ENCODE measurements around the gene GUCY2D.
A peak's percentile ranks its signal among the peaks of the same experiment; 100 is the strongest.
"Not testable (repeated sequence)": the region's sequence is repeated elsewhere in the genome, so short reads cannot be mapped to it uniquely, and the experiment has no call there.

GUCY2D gene

DNA sequence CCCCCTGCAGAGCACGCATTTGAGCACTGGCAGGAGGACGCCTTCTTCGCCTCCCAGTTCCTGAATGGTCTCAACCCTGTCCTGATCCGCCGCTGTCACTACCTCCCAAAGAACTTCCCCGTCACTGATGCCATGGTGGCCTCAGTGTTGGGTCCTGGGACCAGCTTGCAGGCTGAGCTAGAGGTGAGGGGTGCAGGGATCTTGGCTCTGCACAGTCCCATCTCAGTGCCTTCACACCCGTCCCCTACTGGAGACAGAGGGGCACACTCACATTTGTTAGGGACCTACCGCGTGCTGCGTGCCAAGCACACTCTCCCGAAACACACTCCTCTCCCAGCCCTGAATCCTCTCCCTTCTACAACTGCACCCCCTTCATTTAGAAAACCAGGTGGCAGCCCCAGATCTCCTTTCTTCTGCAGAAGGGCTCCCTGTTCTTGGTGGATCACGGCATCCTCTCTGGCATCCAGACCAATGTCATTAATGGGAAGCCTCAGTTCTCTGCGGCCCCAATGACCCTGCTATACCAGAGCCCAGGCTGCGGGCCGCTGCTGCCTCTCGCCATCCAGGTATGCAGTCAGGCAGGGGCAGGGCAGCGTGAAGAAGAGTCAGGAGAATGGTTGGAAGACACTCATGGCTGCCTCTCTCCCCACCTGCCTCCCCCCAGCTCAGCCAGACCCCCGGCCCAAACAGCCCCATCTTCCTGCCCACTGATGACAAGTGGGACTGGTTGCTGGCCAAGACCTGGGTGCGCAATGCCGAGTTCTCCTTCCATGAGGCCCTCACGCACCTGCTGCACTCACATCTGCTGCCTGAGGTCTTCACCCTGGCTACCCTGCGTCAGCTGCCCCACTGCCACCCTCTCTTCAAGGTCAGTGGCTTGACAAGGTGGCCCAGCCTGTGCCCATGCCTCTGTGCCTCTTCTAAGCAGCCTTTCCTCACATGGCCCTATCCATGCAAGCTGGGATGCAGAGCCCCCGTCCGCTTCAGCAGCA, 42.7 kb downstream of the GUCY2D start:
- no peak for DNase-seq

DNA sequence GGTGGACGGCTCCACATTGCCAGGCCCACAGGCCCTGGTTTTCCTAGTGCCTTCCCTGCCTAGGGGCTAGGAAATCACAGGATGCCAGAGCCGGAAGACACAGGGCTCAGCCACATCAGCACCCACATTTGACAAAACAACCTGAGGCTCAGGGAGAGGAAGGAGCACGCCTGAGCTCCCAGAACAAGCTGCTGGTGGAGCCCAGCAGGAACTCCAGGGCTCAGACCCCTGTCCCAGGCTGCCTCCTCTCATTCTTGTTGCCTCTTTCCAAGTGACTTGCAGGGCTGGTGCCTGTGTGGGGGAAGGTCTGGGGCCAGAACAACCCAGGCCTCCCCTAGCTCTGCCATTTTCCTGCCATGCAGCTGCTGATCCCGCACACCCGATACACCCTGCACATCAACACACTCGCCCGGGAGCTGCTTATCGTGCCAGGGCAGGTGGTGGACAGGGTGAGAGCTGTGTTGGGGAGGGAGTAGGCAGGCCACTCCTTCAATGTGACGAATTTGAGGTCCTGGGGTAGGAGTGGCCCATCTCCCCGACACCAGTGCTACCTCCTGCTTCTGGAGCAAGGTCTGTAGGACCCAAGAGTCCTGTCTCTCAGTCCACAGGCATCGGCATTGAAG, 44.0 kb downstream of the GUCY2D start:
- DNase-seq = no peak

DNA sequence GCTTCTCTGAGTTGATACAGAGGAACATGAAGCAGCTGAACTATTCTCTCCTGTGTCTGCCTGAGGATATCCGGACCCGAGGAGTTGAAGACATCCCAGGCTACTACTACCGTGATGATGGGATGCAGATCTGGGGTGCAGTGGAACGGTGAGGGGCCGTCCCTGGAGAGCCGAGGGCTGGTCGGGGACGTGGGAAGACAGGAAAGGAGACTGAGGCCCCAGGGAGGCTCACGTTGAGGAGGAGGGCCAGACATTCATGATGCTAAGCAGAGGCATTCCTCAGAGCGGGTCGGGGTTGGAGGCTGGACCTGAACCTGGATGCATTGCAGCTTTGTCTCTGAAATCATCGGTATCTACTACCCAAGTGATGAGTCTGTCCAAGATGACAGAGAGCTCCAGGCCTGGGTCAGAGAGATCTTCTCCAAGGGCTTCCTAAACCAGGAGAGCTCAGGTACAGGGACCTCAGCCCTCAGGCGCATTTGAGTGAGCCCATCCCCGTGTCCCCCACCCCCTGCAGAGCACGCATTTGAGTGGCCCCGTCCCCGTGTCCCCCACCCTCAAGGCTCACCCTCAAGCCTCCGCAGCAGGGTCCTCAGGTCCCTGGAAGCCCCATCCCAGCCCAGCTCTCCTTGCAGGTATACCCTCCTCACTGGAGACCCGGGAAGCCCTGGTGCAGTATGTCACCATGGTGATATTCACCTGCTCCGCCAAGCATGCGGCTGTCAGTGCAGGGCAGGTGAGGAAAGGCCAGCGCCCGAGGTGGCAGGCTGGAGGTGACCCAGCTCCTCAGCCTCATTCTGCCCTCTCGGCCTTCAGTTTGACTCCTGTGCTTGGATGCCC, 44.7 kb downstream of the GUCY2D start:
- no peak for DNase-seq

DNA sequence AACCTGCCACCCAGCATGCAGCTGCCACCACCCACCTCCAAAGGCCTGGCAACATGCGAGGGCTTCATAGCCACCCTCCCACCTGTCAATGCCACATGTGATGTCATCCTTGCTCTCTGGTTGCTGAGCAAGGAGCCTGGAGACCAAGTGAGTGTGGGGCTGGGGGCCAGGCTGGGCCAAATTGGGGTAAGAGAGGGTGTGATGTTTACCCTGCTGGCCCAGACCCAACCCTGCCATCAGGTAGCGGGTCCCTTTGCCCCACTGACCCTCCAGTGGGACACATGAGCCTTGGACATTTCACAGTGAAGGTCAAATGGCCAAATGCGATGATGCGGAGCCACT, 45.3 kb downstream of the GUCY2D start:
- DNase-seq = no peak

DNA sequence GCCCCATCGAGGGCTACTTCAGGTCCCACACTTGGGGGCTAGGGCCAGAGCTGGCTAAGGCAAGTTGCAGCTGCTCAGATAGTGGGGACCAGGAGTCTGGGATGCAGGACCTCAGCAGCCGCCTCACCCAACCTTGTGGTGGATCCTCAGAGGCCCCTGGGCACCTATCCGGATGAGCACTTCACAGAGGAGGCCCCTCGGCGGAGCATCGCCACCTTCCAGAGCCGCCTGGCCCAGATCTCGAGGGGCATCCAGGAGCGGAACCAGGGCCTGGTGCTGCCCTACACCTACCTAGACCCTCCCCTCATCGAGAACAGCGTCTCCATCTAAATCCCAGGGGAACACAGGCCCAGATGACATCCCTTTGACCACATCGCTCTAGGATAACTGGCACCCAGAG, 45.8 kb downstream of the GUCY2D start:
- no peak for DNase-seq

DNA sequence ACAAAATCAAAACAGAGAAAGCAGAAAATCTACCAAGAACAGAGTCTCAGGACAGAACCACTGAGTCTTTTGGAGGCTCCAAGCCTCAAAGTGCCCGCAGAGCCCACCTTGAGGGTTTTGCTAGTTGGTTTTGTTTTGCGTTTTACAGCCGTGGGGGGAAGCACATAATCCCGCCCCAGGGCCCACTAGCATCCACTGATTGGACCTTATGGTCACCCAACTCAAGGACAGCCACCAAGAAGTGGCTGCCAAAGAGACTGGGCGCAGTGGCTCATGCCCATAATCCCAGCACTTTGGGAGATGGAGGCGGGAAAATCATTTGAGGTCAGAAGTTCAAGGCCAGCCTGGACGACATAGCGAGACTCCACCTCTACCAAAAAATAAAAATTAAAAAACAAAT, 46.3 kb downstream of the GUCY2D start:
- no peak for DNase-seq

DNA sequence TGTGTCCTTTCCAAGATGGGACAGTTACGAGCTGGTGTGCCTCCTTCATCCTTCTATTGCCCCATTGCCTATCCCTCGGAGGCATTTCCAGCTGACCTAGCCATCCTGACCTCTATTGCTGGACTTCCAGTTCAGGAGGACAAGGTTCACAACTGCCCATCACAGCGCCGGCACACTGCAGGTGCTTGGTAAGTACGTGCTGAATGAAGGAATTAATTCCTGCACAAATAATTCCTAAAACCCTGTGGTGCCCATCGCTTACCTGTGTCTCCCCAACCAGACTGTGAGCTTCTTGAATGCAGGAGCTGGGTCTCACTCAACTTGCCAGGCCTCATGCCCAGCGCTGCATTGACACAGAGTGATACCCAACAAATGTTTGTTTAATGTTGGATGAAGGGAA, 49.4 kb downstream of the GUCY2D start:
- DNase-seq = no peak

DNA sequence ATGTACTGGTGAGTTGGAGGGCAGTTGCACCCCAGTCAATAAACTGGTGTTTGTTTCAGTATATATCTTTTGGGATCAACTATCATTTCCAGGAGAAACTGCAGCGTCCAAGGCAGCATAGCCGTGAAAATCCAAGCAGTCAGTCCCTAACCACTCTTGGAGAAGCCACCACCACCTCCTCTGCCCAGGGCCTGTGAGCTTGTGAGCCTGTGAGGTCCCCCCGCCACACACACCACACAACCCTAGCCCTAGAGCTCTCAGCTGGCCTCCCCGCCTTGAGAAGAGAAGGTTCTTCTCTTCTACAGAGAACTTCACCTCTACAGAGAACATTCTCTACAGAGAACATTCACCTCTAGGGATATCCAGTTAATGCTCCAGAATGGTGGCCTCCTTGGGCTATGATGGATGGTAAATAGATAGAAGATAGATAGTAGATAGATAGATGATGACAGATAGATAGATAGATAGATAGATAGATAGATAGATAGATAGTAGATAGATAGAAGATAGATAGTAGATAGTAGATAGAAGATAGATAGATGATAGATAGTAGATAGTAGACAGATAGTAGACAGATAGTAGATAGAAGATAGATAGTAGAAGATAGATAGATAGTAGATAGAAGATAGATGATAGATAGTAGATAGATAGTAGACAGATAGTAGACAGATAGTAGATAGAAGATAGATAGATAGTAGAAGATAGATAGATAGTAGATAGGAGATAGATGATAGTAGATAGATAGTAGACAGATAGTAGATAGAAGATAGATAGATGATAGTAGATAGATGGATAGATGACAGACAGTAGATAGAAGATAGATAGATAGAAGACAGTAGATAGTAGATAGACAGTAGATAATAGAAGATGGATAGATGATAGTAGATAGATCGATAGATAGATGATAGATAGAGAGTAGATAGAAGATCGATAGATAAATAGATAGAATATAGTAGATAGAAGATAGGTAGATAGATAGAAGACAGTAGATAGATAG, 50.1 kb downstream of the GUCY2D start:
- DNase-seq = no peak

DNA sequence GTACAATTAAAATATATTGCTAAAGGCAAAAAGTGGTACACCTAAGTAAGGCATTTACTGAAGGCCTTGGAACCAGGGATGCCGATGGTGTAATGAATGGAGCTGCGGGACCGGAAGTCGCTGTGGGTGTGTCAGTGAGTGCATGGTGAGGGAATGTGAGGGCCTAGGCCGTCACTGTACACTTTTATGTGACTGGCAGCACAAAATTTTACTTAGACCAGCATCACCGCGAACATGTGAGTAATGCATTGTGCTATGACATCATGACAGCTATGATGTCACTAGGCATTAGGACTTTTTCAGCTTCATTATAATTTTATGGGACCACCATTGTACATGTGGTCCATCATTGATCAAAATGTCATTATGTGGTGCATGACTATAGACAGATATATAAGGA, 51.2 kb downstream of the GUCY2D start:
- no peak for DNase-seq

DNA sequence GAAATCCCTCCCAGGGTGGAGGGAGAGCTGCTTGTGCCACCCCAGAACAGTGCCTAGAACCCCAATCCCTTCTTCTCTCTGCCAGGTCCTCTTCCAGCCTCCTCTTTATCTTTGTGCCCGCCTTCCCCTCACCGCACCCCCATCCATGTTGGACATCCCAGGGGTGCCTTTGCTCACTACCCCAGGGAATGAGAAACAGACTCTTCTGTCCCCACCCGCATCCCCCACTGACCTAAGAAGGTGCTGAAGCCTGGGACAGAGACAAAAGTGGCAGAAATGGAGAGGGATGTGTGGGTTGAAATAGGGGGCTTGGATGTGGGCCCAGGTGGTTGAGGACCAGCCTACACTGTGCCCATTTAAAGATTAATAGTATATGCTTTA, 53.4 kb downstream of the GUCY2D start:
- DNase-seq = no peak

DNA sequence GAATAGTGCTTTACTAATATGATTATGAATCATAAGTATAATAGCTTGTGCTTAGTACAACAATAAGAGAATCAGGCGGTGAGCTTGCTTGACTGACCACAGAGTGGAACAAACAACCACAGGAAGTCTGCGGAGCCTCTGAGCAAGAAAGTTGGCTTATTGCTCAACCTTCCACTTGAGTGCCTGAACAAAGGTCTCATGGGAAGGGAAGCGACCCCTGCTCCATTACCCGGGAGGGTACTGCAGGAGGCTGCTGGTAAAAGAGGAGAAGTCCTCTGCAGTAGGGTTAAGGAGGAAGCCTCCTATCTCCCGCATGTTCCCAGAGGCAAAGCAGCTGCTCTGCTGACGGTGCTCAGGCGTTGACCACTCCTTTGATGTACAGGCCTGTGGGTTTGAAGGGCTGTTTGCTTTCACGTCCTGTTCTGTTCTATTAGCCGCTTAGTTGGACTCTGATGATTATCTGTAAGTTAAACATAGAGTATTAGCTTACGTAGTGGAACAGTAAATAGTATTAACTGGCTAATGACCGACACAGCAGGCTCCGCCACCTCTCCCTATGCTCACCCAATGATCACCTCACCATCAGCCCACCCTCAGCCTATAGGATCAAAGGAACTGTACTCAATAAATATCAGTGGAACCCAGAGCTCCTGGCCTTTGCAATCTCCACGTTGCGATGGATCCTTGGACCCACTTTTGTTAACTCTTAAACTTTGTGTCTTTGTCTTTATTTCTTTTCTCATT, 54.0 kb downstream of the GUCY2D start:
- peak in 18 of 51 donors; percentile 7 to 58 (median 27) for DNase-seq

DNA sequence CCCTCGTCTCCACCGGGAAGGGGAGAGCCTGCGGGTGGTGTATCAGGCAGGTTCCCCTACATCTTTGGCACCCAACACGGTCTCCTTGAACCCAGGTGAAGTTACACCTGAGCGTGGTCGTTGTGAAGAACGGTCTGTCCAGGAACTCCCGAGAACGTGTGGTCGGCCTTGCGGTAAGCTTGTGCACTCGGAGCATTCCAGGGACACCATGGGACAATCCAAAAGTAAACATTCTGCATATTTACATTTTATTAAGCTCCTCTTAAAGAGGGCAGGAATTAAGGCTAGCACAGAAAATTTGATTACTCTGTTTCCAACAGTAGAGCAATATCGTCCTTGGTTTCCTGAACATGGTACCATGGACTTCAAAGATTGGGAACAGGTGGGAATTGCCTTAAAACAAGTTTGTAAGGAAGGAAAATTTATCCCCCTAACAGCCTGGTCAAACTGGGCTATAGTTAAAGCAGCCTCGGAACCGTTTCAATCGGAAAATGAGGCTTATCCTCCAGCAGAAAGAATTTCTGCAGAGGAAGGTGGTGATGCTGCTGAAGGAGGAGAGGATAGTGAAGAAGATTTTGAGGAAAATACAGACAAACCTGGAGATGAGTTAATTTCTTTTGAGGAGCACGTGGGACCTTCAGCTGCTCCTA, 54.7 kb downstream of the GUCY2D start:
- no peak for DNase-seq

DNA sequence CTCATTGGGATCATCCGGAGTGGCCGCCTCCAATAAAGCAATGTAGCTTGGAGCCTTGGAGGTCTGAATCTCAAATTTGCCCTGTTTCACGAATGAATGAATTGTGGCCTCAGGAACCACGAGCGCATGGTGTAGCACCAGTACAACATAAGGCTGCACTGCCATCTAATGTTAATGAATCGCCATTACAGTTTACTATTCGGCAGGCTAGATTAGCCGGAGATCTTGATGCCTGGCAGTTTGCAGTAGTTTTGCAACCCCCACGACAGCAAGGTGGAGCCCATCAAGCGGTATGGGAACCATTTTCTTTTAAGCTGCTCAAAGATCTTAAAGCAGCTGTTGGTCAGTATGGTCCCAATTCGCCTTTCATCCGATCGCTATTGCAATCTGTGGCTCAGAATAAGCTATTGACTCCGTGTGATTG, 55.3 kb downstream of the GUCY2D start:
- DNase-seq = peak in 23 of 51 donors; percentile 7 to 74 (median 31)

DNA sequence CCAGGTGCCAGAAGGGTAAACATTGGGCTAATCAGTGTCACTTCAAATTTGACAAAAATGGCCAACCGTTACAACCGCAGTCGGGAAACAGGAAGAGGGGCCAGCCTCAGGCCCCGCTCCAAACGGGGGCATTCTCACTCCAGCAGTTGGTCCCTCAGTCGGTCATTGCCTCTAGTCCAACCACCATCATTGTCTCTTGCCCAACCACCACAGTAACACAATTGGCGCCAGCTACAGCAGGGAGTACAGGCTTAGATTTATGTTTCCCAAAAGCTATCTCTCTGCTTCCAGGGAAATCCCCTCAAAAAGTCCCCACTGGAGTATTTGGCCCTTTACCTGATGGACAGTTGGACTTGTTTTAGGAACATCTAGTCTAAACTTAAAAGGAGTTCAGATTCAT, 56.7 kb downstream of the GUCY2D start:
- DNase-seq = no peak

DNA sequence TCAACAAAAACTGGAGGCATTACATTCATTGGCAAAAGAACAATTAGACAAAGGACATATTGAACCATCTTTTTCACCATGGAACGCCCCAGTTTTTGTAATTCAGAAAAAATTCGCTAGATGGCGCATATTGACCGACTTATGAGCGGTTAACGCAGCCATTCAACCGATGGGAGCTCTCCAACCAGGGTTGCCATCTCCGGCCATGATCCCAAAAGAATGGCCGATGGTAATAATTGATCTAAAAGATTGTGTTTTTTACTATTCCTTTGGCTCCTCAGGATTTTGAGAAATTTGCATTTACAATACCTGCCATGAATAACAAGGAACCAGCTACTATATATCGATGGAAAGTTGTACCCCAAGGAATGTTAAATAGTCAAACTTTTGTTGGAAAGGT, 57.9 kb downstream of the GUCY2D start:
- DNase-seq = peak in 28 of 51 donors; percentile 3 to 81 (median 31)

DNA sequence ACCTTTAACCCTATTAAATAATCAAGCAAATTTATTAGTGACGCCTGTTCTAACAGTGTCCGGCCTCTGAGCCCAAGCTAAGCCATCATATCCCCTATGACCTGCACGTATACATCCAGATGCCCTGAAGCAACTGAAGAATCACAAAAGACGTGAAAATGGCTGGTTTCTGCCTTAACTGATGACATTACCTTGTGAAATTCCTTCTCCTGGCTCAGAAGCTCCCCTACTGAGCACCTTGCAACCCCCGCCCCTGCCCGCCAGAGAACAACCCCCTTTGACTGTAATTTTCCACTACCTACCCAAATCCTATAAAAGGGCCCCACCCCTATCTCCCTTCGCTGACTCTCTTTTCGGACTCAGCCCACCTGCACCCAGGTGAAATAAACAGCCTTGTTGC, 59.4 kb downstream of the GUCY2D start:
- not testable (repeated sequence) for DNase-seq

DNA sequence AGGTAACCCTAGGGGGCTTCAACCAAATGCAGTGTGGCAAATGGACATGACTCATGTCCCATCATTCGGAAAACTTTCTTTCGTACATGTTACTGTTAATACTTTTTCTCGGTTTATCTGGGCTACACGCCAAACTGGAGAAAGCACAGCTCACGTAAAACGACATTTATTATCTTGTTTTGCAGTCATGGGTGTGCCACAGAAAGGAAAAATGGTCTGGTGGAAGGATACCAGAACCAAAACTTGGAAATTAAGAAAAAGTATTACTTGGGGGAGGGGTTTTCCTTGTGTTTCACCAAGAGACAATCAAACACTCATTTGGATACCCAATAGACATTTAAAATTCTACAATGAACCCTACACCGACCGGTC, 60.0 kb downstream of the GUCY2D start:
- no peak for DNase-seq

DNA sequence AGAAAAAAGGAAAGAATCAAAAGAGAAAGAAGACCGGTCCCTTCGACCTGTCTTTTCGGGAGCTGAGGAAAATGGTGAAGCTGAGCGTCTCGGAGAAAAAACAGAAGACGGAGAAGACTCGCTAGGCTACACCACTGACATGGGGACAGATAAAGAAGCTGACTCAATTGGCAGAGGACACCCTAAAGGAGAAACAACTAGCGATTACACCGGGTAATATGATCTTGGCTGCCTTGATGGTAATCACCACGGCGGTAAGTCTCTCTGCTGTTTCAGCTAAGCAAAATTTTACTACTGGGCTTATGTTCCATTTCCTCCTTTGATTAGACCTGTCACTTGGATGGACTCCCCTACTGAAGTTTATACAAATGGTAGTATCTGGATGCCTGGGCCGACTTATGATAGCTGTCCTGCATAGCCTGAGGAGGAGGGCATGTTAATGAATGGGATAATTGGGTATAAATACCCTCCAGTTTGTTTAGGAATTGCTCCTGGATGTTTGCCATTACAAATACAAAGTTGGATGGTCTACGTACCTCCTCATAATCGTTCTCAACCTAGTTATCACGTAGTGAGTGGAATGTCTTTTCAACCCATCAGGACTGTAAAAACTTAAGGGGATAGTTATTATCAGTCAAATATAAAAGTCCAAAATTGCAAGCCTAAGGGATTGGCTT, 60.5 kb downstream of the GUCY2D start:
- DNase-seq = no peak
